ENCODE data around the gene GNAQ.

GRCh38 chr9:77811832-77812231 lies 219.8 kb downstream of the GNAQ start:
- TF ChIP-seq POLR2A (IDR thresholded peaks at IDR 0.05) (no peak), CTCF (IDR thresholded peaks at IDR 0.05) (no peak)
